PC-3 (cell line): ENCODE data around the gene B4GALNT1.
"Not testable (repeated sequence)": the region's sequence is repeated elsewhere in the genome, so short reads cannot be mapped to it uniquely, and the experiment has no call there.

ENCODE experiments used
- EZH2phosphoT487 ChIP-seq: fragments of 300-600 bp; sonication (generic); IDR thresholded peaks from 2 replicates; pipeline ENCODE4 v1.6.1; 2018; ENCODE audit warnings: mild to moderate bottlenecking, antibody characterized with exemption, low read length, borderline replicate concordance
- TF ChIP-seq, protein P1 (sequence below): fragments of 300-600 bp; sonication (generic); conservative IDR thresholded peaks from 2 replicates; pipeline ENCODE4 v1.5.1; 2017; ENCODE audit warnings: antibody characterized with exemption, low read depth, mild to moderate bottlenecking, low read length

DNA sequence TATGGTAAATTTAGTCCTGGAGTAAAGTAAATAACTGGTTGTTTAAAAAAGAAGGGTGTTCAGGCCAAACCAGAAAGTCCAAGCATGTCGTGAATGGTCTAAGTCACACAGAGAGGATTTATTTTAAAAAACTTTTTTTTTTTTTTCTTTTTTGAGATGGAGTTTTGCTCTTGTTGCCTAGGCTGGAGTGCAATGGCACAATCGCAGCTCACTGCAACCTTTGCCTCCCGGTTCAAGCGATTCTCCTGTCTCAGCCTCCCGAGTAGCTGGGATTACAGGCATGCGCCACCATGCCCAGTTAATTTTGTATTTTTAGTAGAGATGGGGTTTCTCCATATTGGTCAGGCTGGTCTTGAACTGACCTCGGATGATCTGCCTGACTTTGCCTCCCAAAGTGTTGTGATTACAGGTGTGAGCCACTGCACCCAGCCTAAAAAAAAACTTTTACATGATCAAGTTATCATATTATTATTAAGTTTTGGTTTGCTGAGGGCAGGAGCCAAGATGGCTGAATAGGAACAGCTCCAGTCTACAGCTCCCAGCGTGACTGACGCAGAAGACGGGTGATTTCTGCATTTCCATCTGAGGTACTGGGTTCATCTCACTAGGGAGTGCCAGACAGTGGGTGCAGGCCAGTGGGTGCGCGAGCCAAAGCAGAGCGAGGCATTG lies 13.1 kb upstream of the B4GALNT1 start:
- TF ChIP-seq, protein P1, sequence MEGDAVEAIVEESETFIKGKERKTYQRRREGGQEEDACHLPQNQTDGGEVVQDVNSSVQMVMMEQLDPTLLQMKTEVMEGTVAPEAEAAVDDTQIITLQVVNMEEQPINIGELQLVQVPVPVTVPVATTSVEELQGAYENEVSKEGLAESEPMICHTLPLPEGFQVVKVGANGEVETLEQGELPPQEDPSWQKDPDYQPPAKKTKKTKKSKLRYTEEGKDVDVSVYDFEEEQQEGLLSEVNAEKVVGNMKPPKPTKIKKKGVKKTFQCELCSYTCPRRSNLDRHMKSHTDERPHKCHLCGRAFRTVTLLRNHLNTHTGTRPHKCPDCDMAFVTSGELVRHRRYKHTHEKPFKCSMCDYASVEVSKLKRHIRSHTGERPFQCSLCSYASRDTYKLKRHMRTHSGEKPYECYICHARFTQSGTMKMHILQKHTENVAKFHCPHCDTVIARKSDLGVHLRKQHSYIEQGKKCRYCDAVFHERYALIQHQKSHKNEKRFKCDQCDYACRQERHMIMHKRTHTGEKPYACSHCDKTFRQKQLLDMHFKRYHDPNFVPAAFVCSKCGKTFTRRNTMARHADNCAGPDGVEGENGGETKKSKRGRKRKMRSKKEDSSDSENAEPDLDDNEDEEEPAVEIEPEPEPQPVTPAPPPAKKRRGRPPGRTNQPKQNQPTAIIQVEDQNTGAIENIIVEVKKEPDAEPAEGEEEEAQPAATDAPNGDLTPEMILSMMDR, result not testable (repeated sequence)
- TF ChIP-seq EZH2phosphoT487, result not testable (repeated sequence)
